Progenitor cell of endocrine pancreas (in vitro differentiated cells): ENCODE data around the gene ALDH6A1. TPM values are rescaled to one million over a fixed set of nuclear protein-coding genes. Genes with fewer than 3 reads are reported as not detected.

ENCODE experiments used
- DNase-seq: peaks from one replicate; pipeline ENCODE4 v3.0.0; 2021; ENCODE audit warnings: low spot score; ENCODE audit not compliant: unreplicated experiment
- H3K27ac Mint-ChIP-seq: 2 replicates; pipeline ENCODE4 v1.8.0; 2021; ENCODE audit warnings: mild to moderate bottlenecking, moderate library complexity, mixed read lengths
- H3K27me3 Mint-ChIP-seq: 2 replicates; pipeline ENCODE4 v1.8.0; 2021; ENCODE audit warnings: mixed read lengths
- H3K36me3 Mint-ChIP-seq: 2 replicates; pipeline ENCODE4 v1.8.0; 2022; ENCODE audit warnings: mixed read lengths; ENCODE audit not compliant: insufficient read depth
- H3K4me1 Mint-ChIP-seq: 2 replicates; pipeline ENCODE4 v1.8.0; 2021; ENCODE audit warnings: low read depth, mixed read lengths
- H3K4me3 Mint-ChIP-seq: 2 replicates; pipeline ENCODE4 v1.8.0; 2021; ENCODE audit warnings: low read depth, mild to moderate bottlenecking, moderate library complexity, mixed read lengths
- H3K9me3 Mint-ChIP-seq: 2 replicates; pipeline ENCODE4 v1.8.0; 2021; ENCODE audit warnings: low read depth, mixed read lengths
- CTCF ChIP-seq: fragments of 200-600 bp; sonication (generic); IDR thresholded peaks from one replicate; pipeline ENCODE4 v1.5.0; 2021; ENCODE audit warnings: antibody characterized with exemption, mild to moderate bottlenecking; ENCODE audit not compliant: unreplicated experiment
- total RNA-seq: library from RNA; stranded (reverse); gene quantifications from 2 replicates; pipeline ENCODE4 v1.2.1, GENCODE V29; 2021

ALDH6A1 gene
- total RNA-seq, 1 donor from 2014 or later: 57.3 TPM

- no peak for DNase-seq
- H3K4me1 Mint-ChIP-seq: peaks cover 9% of the 10 kb centered on the region
- peak overlapping the region; percentile 97 for H3K27ac Mint-ChIP-seq
- no peaks in the 10 kb centered on the region for H3K27me3 Mint-ChIP-seq
- peak overlapping the region; percentile 89 for H3K4me3 Mint-ChIP-seq
- no peaks in the 10 kb centered on the region for H3K9me3 Mint-ChIP-seq
- H3K36me3 Mint-ChIP-seq: no peaks in the 10 kb centered on the region
- no peak for TF ChIP-seq CTCF
Measured at GRCh38 chr14:74018174-74018585, 66.1 kb downstream of the ALDH6A1 start.

- Mint-ChIP-seq H3K9me3 (no peaks in the 10 kb centered on the region), H3K27ac (no peak overlapping the region), H3K27me3 (no peaks in the 10 kb centered on the region), H3K36me3 (peaks cover 3% of the 10 kb centered on the region), H3K4me3 (no peak overlapping the region), H3K4me1 (peaks cover 9% of the 10 kb centered on the region)
- no peak for TF ChIP-seq CTCF
- DNase-seq: no peak
Measured at GRCh38 chr14:74015963-74016362, 68.3 kb downstream of the ALDH6A1 start.

GRCh38 chr14:74015176-74015575, 69.1 kb downstream of the ALDH6A1 start:
- DNase-seq: no peak
- TF ChIP-seq CTCF: no peak
- Mint-ChIP-seq H3K4me3 (no peak overlapping the region), H3K9me3 (no peaks in the 10 kb centered on the region), H3K36me3 (peaks cover 4% of the 10 kb centered on the region), H3K4me1 (peaks cover 9% of the 10 kb centered on the region), H3K27ac (no peak overlapping the region), H3K27me3 (no peaks in the 10 kb centered on the region)

DNA sequence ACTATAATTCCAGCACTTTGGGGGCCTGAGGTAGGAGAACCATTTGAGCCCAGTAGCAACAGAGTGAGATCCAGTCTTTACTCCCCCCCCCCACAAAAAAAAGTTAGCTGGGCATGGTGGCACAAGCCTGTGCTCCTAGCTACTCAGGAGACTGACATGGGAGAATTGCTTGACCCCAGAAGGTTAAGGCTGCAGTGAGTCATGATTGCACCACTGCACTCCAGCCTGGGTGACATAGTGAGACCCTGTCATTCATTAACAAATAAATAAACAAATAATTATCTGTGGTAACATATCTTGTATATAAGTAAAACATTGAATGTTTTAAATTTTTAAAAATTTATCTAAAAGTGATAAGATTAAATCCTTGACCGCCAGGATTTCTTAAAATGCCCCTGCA, 70.0 kb downstream of the ALDH6A1 start:
- Mint-ChIP-seq H3K36me3 (peaks cover 4% of the 10 kb centered on the region), H3K4me1 (peaks cover 6% of the 10 kb centered on the region), H3K4me3 (no peak overlapping the region), H3K9me3 (no peaks in the 10 kb centered on the region), H3K27me3 (no peaks in the 10 kb centered on the region), H3K27ac (no peak overlapping the region)
- no peak for DNase-seq
- no peak for TF ChIP-seq CTCF

DNA sequence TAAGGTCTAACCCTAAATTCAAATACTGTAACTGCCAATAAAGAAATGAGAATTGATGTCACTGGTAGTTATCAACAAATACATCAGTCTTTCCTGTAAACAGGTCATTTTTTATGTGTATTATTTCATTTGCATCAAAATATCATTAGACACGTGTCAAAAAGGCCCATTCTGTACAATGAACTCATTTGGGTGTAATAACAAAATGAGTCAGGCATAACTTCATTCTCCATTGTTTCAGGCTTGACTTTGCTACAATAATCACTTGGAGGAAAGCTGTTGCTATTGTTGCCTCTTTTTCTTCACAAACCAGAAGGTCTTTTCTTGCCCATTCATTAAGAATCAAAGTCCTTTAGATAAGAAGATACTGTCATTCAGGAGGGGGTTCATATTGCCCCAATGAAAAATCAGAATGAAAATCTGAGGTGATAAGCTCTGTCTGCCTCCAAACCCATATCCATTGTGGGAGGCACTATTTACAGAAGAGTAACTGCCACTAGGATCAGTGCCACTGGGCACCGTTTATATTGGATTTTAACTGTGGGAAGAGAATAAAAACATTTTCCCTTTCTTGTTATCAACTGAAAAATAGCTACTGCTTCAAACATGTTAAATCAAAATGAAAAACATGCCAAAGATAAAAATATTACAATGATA, 75.3 kb downstream of the ALDH6A1 start:
- H3K36me3 Mint-ChIP-seq: peaks cover 8% of the 10 kb centered on the region
- peaks cover 1% of the 10 kb centered on the region for H3K4me1 Mint-ChIP-seq
- no peak overlapping the region for H3K4me3 Mint-ChIP-seq

More for the DNA sequence above, 75.3 kb downstream of the ALDH6A1 start:
- no peak for DNase-seq
- H3K9me3 Mint-ChIP-seq: no peaks in the 10 kb centered on the region
- no peaks in the 10 kb centered on the region for H3K27me3 Mint-ChIP-seq
- TF ChIP-seq CTCF: no peak
- no peak overlapping the region for H3K27ac Mint-ChIP-seq

Other genes starting within 250 kb of the ALDH6A1 start
- 6.9 and 11.0 TPM in 2 replicates for gene PTGR2, start 232.6 kb downstream of the ALDH6A1 start, total RNA-seq
- 49.9 and 53.3 TPM in 2 replicates for gene ZNF410, start 197.6 kb downstream of the ALDH6A1 start, total RNA-seq
- 3.4 and 3.7 TPM in 2 replicates for gene FAM161B, start 134.4 kb downstream of the ALDH6A1 start, total RNA-seq
- 20.8 and 22.9 TPM in 2 replicates for gene COQ6, start 134.2 kb downstream of the ALDH6A1 start, total RNA-seq
- 13.9 and 14.2 TPM in 2 replicates for gene ENTPD5, start 65.2 kb downstream of the ALDH6A1 start, total RNA-seq
- gene BBOF1, start 65.1 kb downstream of the ALDH6A1 start, total RNA-seq: 4.5 and 5.6 TPM in 2 replicates
- 13.4 and 14.3 TPM in 2 replicates for gene LIN52, start 503 bp upstream of the ALDH6A1 start, total RNA-seq
- not detected in 2 replicates for gene VSX2, start 155.0 kb upstream of the ALDH6A1 start, total RNA-seq
- 155 and 158 TPM in 2 replicates for gene ABCD4, start 218.5 kb upstream of the ALDH6A1 start, total RNA-seq